Left hindlimb (tissue), 1 donor: ENCODE results near the gene DIS3L2.

ENCODE experiments used
- DNase-seq: peaks from one replicate; pipeline ENCODE4 v3.0.0-alpha.2; 2018

DIS3L2 gene, protein sequence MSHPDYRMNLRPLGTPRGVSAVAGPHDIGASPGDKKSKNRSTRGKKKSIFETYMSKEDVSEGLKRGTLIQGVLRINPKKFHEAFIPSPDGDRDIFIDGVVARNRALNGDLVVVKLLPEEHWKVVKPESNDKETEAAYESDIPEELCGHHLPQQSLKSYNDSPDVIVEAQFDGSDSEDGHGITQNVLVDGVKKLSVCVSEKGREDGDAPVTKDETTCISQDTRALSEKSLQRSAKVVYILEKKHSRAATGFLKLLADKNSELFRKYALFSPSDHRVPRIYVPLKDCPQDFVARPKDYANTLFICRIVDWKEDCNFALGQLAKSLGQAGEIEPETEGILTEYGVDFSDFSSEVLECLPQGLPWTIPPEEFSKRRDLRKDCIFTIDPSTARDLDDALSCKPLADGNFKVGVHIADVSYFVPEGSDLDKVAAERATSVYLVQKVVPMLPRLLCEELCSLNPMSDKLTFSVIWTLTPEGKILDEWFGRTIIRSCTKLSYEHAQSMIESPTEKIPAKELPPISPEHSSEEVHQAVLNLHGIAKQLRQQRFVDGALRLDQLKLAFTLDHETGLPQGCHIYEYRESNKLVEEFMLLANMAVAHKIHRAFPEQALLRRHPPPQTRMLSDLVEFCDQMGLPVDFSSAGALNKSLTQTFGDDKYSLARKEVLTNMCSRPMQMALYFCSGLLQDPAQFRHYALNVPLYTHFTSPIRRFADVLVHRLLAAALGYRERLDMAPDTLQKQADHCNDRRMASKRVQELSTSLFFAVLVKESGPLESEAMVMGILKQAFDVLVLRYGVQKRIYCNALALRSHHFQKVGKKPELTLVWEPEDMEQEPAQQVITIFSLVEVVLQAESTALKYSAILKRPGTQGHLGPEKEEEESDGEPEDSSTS

DNA sequence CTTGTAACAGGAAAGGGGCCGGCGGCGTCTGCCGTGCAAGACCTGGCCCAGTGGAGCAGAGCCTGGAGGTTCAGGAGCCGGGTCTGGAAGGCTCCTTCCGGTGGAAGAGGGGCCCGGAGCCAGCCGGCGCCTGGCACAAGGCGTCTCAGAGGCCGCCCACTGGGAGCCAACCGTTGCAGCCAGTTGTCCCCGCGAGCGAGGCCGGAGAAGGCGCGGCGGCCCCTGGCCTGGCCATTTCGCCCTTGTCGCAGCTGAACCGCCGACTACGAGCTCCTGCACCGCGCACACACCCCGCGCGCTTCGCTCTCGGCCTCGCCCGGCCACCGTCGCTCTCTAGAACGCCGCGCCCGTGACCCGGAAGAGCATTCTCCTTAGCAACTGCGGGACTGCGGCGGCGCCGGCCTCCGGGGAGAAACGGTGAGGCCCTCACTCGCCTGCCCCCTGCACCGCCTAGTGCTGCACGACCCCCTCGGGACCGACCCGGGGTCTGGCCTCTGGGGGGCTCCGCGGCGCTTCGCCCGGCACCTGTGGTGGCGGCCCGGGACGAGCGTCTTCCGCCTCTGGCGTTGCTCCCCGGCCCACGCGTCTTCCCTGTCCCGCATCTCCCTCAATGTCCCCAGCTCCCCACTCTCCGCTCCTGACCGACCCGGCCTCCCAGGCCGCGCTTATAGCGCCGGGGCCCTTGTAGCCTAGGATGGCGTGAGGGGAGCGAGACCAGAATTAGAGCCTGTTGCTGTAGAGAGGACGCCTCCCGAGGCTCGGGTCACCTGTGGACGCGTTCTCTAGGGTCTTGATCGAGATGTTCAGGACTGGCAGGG, at the start of gene DIS3L2:
TSS of gene DIS3L2 (plus strand) at position 365 of the 818 bp plus-strand sequence. CDS start 53,215 bp downstream, outside the sequence.
- DNase-seq, result peak; percentile 89

DNA sequence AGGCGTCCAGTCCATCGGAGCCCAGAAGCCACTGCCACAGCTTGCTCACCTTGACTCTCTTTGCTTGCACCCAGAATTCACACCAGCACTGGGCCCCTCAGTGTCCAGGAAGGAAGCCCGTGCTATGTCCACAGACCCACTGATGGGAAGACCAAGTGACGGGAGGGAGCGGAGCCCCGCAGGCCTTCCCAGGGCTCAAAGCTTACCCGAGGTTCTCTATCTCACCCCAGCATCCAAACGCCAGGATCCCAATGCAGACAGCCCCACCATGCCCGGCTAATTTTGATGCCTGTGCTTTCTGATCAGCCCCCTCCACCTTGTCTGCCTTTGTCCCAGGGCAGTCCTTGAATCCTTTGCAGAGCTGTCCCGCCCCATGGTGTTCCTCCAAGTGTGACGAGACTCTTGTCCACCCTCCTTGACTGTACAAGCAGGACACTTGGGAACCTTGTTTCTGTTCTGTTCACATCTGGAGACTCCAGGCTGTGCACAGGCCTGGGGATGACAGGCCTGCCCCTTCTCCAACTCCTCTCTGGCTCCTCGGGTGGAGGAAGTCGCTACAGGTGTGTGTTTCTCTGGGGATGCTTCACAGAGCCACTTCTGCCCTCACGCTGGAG, 47.3 kb upstream of the DIS3L2 start:
- DNase-seq, result no peak

DNA sequence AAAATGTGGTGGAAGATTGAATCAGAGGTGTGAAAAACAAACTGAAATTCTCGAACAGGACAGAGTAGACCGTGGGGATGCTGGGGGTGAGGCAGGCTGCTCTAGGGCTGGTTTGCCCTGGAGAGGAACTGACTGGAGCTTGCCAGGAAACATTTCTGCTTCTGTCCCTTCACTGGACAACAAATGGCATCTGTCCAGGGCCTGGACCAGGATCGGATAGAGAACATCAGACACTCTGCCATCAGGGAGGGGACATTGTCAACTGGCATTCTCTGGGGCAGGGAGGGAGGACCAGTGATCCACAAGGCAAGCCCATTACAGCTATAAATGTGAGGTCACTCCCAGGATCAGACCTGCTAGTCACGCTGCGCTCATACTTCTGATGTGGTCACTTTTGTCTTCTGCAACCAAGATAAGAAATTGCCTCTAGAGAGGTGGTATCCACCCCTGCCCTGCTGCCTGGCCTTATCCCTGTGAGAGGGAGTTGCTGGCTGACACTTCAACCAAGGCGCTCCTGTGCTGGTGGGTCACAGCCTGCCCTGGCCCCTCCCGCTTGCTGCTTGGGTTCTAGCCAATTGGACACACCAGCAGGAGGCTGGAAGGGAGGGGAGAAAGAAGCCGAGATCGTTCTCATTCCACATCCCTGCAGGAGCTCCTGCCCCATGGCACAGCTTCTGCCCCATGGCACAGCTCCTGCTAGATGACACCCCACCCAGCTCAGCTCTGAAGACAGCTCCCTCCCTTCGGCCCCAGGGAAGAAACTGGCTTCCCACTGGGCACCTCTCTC, 44.0 kb upstream of the DIS3L2 start:
- DNase-seq, result no peak

DNA sequence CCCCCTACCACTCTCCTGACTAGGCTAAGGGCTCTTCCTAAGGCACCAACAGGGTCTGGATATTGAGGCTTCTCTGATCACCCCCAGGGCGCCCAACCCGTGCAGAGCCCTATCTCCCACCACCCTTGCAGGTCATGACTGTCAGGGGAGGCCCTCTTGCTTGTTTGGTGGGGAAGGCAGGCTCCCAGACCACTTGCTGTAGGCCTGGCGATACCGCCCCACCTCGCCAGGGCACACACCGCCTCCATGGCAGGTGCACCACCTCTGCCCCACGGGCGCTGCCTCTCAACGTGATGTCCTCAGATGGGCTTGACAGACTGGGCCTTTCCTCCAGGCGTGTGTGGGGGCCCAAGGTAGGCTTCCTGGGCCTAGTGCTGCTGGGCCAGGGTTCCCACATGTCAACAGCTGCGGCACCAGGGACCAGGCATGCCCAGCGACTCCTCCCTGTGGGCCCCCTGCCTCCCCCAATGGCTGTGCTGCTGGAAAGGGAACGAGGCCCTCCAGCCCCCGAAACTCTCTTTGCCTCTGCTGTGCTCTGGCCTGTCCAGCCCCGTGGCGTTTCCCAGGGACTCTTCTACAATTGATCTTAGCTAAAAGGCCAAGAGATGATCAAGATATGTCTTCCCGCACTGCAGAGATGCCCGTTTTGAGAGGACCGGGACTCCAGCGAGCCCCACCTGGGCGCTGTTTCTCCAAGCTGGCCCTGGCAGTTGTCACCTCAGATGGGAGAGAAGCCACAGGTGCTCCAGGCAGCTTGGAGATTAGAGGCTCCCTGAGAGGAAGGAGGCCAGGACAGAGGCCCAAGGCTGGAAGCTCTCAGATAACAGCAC, 42.8 kb upstream of the DIS3L2 start:
- DNase-seq, result no peak

DNA sequence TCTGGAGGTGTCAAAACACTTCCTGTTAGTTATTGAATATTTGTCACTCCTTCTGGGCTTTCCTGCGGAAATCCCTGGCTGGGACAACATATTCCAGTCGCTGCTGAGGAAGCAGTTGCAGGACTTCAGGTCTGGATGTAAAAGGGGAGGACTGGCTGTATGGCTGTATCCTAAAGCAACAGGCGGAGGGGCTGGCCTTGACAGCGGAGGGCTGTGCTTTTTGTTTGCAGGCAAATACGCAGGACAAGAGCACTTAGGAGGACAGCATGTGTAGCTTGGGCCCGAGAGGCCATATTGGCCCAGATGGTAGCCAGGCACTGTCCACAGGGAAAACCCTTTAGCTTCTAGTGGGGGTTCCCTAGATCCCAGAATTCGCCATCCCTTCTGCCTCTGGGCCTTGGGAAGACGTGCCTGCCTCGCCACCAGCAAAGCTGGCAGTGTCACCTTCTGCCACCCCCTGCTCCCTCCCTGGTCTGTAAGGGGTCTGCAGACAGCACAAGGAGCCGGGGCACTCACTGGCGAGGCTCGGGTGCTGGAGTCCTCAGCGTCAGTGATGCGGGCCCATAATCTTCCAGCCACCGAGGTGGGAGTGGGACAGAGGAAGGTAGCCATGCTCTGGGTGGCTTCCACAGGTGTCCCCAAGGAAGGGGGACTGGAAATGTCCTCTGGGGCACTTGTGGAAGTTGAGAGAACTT, 42.0 kb upstream of the DIS3L2 start:
- no peak for DNase-seq

DNA sequence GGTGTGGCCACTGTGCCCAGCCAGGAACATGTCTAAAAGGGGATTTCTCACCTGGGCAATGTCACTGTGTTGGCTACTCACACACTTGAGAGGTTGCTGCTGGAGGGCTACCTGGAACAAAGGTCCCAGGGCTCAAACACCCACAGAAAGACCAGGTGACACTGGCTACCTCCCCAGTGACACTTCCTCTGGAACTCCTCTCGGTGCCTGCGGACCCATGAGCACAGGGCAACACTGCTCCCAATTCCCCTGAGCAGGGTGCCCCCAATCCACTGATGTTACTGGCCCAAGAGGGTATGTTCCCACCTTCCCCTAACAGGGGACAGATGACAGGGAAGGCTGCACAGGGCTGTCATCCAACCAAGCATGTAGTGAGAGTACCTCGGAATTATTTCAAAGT, 41.1 kb upstream of the DIS3L2 start:
- DNase-seq, result no peak

DNA sequence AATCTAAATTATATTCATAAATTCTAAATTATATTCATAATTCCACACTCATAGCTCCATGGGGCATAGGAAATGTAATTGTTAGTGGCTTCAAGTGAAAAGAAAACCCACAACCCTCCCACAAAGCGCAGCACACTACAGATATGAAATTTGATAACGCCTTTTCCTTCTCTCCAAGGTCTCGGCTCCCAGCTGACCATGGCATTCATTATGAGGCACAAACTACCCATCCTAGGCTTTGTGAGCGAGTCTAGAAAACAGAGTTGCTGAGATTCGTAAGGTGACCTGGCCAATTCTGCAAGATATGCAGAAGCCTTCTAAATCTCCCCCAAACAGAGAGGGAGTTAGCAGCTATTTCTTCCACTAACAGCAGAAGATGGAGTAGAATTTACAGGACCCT, 40.7 kb upstream of the DIS3L2 start:
- DNase-seq, result no peak

DNA sequence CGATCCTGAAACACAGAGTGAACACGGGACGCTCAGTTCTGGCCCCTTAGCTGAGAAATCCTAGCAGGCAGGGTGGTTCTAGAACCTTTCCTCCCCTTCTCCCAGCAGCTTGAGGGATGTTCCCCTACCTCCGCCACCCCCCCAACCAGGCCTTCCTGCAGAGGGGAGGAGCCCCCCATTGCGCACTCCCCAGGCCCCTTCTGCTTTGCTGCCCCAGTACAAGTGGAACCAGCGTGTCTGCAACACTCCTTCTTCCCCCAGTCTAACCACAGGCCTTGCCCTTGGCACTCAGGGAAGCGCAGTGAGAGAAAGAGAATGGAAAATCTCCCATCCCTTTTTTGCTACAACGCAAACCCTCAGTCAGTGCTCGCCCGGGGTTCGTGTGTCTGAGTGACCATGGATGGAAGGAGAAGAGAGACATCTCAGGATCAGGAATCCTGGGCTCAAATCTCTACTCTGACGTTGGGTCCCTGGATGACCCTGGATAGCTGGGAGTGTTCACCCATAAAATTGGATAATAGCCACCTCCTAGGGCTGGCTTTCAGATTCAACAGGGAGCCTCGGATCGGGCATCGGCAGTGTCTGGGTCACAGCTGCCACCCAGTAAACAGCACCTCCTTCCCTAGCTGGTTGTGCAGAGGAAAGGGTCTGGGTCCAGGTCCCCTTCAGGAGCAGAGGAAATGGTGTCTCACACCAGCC, 39.1 kb upstream of the DIS3L2 start:
- no peak for DNase-seq

DNA sequence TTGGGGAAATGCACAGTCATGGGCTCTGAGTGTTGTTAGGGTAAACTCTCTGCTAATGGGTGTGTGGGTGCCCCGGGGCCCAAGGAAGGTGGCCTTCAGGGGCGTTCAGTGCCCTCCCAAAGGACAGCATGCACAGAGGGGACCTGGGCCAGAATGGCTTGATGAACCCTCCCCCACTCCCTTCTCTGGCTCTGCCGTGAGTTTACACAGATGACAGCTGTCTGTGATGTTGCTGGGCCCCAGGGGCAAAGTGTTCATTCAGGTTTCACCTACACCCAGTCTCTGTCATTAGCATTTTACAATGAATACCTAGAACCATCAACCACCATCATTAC, 38.5 kb upstream of the DIS3L2 start:
- no peak for DNase-seq

DNA sequence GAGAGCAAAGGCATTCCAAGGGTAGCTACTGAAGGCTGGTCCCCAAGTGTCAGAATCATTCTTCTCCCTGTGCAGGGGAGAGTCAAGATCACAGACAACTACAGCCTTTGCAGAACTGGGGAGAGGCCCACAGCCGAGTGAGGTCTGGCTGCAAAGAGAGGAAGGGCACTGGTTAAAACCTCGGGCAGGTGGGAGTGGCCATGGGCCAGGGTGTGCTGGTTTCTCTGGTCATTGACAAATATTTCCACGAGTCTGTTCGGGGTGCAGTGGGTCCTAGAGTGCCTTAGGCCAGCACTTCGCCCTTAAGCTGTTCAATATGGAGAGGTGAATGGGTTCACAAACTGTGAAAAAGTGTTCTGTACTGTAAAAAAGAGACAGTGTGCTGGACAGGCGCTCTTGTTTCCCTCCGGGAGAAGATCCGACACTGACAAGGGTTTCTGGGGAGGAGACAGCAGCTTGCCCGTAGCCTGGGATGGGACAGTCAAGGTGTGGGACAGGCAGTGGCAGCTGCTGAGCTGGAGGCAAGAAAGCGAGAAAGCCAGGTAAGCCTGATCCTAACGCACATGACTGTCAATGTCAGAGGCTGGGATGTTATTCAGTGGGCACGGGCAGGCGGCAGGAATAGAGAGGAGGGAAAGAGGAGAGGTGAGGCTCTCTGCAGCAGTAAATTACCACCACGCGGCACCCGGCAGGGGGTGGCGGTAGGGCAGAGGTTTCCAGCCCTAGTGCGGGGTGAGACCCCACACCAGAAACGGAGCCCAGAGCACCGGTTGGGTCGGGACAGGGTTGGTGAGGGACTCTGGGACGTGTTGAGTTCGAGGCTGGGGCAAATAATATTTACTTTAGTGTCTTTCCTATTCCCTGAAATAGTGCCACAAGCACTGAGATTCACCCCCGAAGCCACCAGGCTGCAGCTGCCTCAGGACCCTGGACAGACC, 37.3 kb upstream of the DIS3L2 start:
- no peak for DNase-seq

DNA sequence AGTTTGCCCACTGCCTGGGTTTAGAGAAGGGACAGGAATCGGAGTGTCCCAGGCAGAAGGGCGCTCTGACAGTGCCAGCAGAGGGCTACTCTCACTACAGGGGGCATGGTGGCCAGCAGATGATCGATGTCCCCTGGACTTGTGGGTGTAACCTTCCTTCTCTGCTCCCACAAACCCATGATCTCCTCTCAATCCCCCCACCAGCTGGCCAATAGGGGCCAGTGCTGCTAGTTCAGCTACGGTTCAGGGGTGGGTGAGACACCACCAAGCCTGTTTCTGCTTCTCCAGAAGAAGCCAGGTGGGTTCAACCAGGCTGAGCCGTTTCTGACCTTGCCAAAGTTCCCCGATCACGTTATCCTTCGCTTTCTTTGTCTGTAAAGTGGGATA, 36.6 kb upstream of the DIS3L2 start:
- no peak for DNase-seq

DNA sequence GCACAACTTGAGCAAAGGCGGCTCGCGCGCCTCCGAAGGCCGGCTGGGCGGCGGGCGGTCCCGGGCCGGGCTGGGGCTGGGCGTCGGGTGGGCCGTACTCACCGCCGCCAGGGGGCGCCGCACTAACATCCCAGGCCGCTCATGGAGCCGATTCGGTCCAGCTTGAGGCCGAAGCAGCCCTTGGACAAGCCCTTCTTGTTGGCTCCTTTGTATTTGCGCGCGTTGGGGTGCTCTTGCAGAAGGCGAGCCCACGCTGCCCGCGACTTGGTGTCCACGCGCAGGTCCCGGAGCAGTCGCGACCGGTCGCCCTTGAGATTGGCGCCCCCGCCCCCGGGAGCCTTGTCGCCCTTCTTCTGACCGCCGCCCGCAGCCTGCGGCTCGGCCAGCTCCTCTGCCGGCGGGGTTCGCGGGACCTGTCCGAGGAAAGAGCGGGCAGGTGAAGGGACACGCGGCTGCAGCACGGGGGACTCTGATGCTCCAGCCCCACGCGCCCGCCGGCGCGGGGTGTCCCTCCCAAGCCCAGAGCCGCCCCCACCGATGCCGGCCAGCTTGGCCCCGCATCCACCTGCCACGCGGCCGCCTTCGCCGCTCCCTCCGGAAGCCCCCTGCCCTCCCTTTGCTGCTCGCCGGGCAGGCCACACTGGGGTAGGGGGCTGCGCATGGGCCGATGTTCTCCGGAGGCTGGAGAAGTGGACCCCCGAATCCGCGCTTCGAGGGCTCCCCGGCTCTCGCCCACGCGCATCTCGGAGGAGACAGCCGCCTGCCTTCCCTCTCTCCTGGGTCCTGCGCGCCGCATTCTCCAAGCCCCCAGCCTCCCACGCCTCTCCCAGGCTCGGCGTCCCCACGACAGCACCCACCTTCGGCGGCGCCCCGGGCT, 36.0 kb upstream of the DIS3L2 start:
- peak; percentile 87 for DNase-seq

DNA sequence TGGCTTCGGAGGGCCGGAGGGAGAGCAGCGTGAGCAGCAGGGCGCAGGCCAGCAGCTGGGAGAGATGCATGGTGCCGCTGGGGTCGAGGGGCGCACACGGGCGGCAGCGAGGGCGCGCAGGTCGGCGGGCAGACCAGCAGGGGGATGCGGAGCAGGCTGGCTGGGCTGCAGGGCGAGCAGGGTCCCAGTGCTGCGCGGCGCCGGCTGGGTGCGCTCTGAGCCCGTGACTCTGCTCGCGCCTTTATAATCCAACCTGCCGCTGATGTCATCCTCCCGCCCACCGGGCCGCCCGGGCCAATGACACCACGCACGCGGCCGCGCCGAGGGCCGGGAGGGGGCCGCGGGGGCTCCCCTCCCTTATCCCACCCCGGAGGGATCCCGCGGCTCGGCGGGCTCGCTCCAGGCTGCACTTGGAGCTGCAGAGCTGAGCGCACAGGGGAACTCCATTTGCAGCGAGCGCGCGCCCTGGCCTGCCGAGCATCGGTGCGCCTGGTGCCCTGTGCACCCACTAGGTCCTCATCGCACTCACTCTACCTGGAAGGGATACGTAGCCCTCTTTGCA, 35.3 kb upstream of the DIS3L2 start, which contains the start of gene NPPC:
TSS of gene NPPC (minus strand) at position 217 of the 562 bp plus-strand sequence. CDS start at position 70, 147 bp downstream.
- DNase-seq, result peak; percentile 82

DNA sequence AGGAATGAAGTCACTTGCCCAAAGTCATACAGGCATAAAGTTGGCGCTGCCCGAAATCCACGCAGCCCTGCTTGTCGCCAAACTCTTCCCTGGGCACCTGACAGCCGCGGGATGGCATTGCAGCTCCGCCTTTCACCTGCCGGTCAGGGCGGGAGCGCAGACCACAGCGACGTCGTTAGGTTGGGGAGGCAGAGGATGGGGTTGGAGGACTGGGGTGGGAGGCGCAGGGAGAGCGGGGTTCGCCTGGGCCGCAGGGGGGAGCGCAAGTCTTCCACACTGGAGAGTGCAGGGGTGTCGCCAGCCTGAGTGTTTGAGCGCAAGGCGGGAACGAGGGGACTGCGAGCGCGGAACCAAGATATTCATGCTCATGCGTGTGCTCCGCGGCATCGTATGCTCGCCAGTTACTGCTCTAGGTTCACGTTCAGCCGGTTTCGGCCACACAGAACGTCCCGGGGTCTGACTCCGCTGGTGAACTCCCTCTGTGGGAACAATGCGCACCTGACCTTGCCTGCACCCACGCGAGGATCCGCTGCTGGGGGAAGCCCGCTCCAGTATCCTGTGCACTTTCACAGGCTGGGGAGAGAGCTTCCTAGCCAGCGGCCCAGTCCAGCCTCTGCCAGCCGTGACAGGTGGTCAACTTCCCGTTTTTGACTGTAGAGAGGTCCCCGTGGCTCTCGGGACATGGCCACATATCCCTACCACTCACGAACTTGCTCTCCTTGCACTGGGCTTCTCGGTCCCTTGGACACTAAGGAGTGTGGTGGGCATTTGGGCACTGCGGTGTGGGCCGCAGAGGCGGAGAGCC, 34.5 kb upstream of the DIS3L2 start:
- DNase-seq, result peak; percentile 51

DNA sequence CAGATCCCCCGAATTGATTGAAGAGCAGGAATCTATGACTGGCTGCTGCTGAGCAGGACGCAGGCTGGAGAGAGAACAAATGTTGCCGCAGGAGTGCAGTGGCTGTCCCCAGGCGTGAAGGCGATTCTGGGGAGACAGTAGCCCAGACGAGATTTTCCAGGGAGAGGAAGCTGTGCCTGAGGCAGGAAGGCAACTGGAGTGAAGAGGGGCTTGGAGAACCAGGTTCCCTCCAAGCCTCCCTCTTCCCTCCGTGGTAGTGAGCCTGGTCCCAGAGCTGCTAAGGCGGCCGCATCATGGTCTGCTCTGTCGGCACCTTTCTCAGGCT, 34.0 kb upstream of the DIS3L2 start:
- no peak for DNase-seq

DNA sequence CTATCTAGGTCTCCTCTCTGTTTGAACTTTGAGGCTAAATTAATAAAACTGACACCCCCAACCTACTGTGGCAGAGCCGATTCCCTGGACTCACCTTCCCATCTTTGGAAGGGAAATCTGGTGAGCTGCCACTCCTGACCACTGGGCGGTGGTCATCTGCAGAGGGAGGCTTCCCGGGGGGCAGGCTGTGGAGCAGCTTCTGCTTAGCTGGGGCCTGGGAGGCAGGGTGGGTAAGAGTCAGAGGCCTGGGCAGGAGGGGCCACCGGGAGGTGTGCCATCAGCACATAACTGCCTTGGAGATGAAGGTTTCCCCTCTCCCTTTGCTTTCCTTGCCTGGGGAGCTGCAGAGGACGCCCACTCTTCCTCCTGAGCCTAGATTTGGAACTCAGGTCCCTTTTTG, 33.0 kb upstream of the DIS3L2 start:
- DNase-seq, result no peak
